ENCODE data around the gene LAX1. TPM values are rescaled to one million over a fixed set of nuclear protein-coding genes. Genes with fewer than 3 reads are reported as not detected.

LAX1 gene
- total RNA-seq, 1 donor from 2014 or later, result not detected

DNA sequence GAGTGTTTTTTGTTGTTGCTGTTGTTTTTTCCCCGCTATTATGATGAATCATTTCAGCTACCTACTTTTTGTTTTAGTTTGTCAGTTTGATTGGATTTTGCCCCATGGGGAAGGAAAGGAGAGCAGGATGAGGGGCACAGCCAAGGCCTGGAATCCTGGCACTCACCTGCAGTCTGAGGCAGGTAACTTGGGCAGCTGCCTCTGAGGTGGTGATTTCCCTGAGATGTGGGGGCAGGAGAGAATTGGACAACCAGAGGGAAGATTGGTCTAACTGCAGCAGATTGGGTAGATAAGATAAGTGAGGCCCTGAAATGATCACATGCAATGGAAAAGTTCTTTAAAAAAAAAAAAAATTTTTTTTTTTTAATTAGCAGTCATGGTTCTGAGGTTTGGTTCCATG lies 1.5 kb upstream of the LAX1 start:
- H3K36me3 Mint-ChIP-seq (ENCODE audit: insufficient read depth), result no peaks in the 10 kb centered on the region
- no peak overlapping the region for H3K4me3 Mint-ChIP-seq (ENCODE audit: low read depth)
- H3K4me1 Mint-ChIP-seq (ENCODE audit: low read depth), result peaks cover 4% of the 10 kb centered on the region
- no peak for TF ChIP-seq CTCF (IDR thresholded peaks at IDR 0.05; ENCODE audit: unreplicated experiment)
- H3K9me3 Mint-ChIP-seq (ENCODE audit: low read depth), result no peaks in the 10 kb centered on the region
- H3K27ac Mint-ChIP-seq, result no peak overlapping the region
- no peak for DNase-seq (ENCODE audit: low spot score, unreplicated experiment)
- H3K27me3 Mint-ChIP-seq, result no peaks in the 10 kb centered on the region

DNA sequence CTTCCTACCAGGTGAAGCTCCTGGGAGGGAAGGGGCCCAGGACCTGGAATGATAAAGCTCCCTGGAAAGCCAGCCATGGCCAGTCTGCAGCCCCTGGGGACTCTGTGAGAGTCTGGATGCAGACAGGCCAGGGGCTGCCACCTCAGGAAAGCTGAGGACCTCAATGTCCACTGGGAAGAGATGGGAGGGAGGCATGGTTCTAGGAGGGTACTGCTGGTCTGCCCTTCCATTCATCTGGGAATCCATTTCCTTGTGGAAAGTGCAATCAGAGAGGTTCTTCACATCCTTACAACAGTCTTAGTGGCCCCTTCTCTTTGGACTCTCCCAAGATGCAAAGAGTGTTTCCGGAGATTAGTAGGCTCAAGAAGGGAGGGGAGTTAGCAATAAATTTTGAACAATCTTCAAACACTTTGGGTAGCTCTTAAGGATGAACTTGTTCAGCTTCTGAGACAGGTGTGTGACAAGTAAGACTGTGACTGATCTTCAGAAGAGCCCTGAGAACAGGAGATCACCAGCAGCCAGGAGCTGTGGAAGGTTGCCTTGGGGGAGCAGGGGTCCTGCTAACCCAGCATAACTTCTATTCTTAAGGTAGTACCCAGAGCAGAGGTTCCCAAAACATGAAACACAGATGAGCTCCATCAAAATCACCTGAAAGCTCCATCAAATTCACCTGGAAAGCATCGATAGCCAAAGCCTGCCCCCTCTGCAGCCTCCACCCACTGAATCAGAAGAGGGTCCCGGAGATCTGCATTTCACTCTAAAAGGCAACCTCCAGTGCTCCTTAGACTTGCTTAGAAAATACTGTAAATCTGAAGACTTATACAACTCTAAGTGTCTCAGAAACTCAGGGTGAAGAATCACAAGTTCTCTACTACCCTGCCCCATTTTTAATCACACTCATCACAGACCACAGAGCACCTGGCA lies 616 bp upstream of the LAX1 start:
- no peak overlapping the region for H3K27ac Mint-ChIP-seq

DNA sequence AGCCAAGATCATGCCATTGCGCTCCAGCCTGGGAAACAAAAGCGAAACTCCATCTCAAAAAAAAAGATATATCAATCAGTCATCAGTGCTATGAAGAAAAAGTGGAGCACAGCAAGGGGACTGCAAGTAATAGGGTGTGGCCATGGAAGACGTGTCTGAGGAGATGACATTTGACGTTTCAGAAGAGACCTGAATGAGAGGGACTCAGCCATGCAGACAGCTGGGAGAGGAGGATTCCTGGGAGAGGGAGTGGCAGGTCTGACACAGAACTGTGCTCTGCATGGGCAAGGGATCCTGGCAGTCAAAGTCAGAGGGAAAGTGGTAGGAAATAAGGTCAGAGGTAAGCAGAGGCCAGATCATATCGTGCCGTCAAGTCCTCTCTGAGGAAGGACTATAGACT lies 3.3 kb downstream of the LAX1 start:
- no peak for TF ChIP-seq CTCF (IDR thresholded peaks at IDR 0.05; ENCODE audit: unreplicated experiment)
- Mint-ChIP-seq H3K27ac (peak overlapping the region; percentile 55), H3K36me3 (ENCODE audit: insufficient read depth) (no peaks in the 10 kb centered on the region), H3K27me3 (peaks cover 4% of the 10 kb centered on the region), H3K4me1 (ENCODE audit: low read depth) (peaks cover 21% of the 10 kb centered on the region), H3K4me3 (ENCODE audit: low read depth) (no peak overlapping the region), H3K9me3 (ENCODE audit: low read depth) (no peaks in the 10 kb centered on the region)
- no peak for DNase-seq (ENCODE audit: low spot score, unreplicated experiment)

More for the DNA sequence above, 616 bp upstream of the LAX1 start:
- Mint-ChIP-seq H3K9me3 (ENCODE audit: low read depth) (no peaks in the 10 kb centered on the region), H3K4me1 (ENCODE audit: low read depth) (peaks cover 9% of the 10 kb centered on the region), H3K4me3 (ENCODE audit: low read depth) (no peak overlapping the region), H3K36me3 (ENCODE audit: insufficient read depth) (no peaks in the 10 kb centered on the region), H3K27me3 (no peaks in the 10 kb centered on the region)
- TF ChIP-seq CTCF (IDR thresholded peaks at IDR 0.05; ENCODE audit: unreplicated experiment), result no peak
- DNase-seq (ENCODE audit: low spot score, unreplicated experiment), result no peak

- peak overlapping the region; percentile 20 for H3K4me3 Mint-ChIP-seq (ENCODE audit: low read depth)
- peaks cover 4% of the 10 kb centered on the region for H3K27me3 Mint-ChIP-seq
- DNase-seq (ENCODE audit: low spot score, unreplicated experiment), result no peak
- H3K27ac Mint-ChIP-seq, result peak overlapping the region; percentile 80
- no peak for TF ChIP-seq CTCF (IDR thresholded peaks at IDR 0.05; ENCODE audit: unreplicated experiment)
- no peaks in the 10 kb centered on the region for H3K9me3 Mint-ChIP-seq (ENCODE audit: low read depth)
- H3K36me3 Mint-ChIP-seq (ENCODE audit: insufficient read depth), result no peaks in the 10 kb centered on the region
- H3K4me1 Mint-ChIP-seq (ENCODE audit: low read depth), result peaks cover 21% of the 10 kb centered on the region
Measured at GRCh38 chr1:203769505-203770343, 4.7 kb downstream of the LAX1 start.

DNA sequence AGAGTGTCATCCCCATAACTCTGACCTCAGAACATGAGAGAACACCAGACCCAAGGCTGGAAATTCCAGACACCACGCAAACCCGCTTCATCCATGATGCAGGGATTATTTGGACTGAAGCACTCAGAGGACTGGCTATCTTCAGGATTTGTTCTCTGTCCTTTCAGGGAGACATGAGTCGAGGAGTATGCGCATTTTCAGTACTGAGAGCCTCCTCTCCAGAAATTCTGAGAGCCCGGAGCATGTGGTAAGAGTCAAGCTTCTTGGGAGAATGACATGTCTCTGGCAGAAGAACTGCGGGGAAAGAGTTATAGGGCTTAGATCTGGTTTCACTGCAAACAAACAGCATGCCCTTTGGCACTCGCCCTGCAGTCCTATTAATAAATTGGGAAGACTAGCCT lies 6.9 kb downstream of the LAX1 start:
- Mint-ChIP-seq H3K36me3 (ENCODE audit: insufficient read depth) (no peaks in the 10 kb centered on the region), H3K4me3 (ENCODE audit: low read depth) (no peak overlapping the region), H3K4me1 (ENCODE audit: low read depth) (peaks cover 21% of the 10 kb centered on the region), H3K9me3 (ENCODE audit: low read depth) (no peaks in the 10 kb centered on the region), H3K27me3 (peaks cover 4% of the 10 kb centered on the region), H3K27ac (no peak overlapping the region)
- no peak for DNase-seq (ENCODE audit: low spot score, unreplicated experiment)
- TF ChIP-seq CTCF (IDR thresholded peaks at IDR 0.05; ENCODE audit: unreplicated experiment), result no peak
